SK-N-MC (cell line): ENCODE results near the gene CYP2J2.

Source experiments
- DNase-seq: peaks from one replicate; pipeline ENCODE4 v3.0.0-alpha.2; 2011; ENCODE audit warnings: low read depth, low spot score
- H3K27ac ChIP-seq: fragments of 200-600 bp; sonication (generic); 2 replicates; pipeline ENCODE4 v1.5.1; 2016; ENCODE audit warnings: mixed run types
- H3K36me3 ChIP-seq: fragments of 200-600 bp; sonication (generic); 2 replicates; pipeline ENCODE4 v1.6.1; 2017; ENCODE audit warnings: antibody characterized with exemption, low read length, mixed read lengths; ENCODE audit not compliant: insufficient read depth
- H3K4me3 ChIP-seq: fragments of 200-600 bp; sonication (generic); 2 replicates; pipeline ENCODE4 v1.5.1; 2016
- H3K9ac ChIP-seq: fragments of 200-600 bp; sonication (generic); 2 replicates; pipeline ENCODE4 v1.8.0; 2017; ENCODE audit warnings: mixed run types, mixed read lengths; ENCODE audit not compliant: insufficient read length
- H3K9me3 ChIP-seq: fragments of 200-600 bp; sonication (generic); 2 replicates; pipeline ENCODE4 v1.6.1; 2017; ENCODE audit warnings: low read depth, mild to moderate bottlenecking, antibody characterized with exemption, low read length, moderate library complexity, mixed read lengths
- EZH2 ChIP-seq: fragments of 200-600 bp; sonication (generic); IDR thresholded peaks from one replicate; pipeline ENCODE4 v1.6.1; 2017; ENCODE audit warnings: antibody characterized with exemption
- FOXP2 ChIP-seq: optimal IDR thresholded peaks from 2 replicates; pipeline ENCODE3; 2011; ENCODE audit warnings: mild to moderate bottlenecking, moderate library complexity; ENCODE audit not compliant: insufficient read depth; ENCODE audit errors: extremely low read length, control extremely low read depth
- POLR2AphosphoS5 ChIP-seq: IDR thresholded peaks from 2 replicates; pipeline ENCODE4 v1.6.1; 2012; ENCODE audit warnings: mild to moderate bottlenecking, low read depth, low read length, borderline replicate concordance

Gene CYP2J2

GRCh38 chr1:59908084-59908483, 18.5 kb downstream of the CYP2J2 start:
- H3K9me3 ChIP-seq = no peaks in the 10 kb centered on the region
- DNase-seq = no peak
- no peak overlapping the region for H3K9ac ChIP-seq
- H3K27ac ChIP-seq = no peak overlapping the region
- H3K4me3 ChIP-seq = no peak overlapping the region
- no peak for TF ChIP-seq EZH2
- TF ChIP-seq FOXP2 = no peak
- TF ChIP-seq POLR2AphosphoS5 = no peak
- peaks cover 25% of the 10 kb centered on the region for H3K36me3 ChIP-seq

GRCh38 chr1:59906931-59907330, 19.6 kb downstream of the CYP2J2 start:
- no peak overlapping the region for H3K4me3 ChIP-seq
- H3K36me3 ChIP-seq = peaks cover 22% of the 10 kb centered on the region
- no peak for DNase-seq
- H3K9me3 ChIP-seq = no peaks in the 10 kb centered on the region
- no peak overlapping the region for H3K9ac ChIP-seq
- no peak overlapping the region for H3K27ac ChIP-seq
- no peak for TF ChIP-seq POLR2AphosphoS5
- TF ChIP-seq EZH2 = no peak
- no peak for TF ChIP-seq FOXP2

- Histone ChIP-seq H3K36me3 (peaks cover 9% of the 10 kb centered on the region), H3K9me3 (no peaks in the 10 kb centered on the region), H3K9ac (no peak overlapping the region), H3K4me3 (no peak overlapping the region), H3K27ac (no peak overlapping the region)
- no peak for DNase-seq
- TF ChIP-seq EZH2 = no peak
- TF ChIP-seq FOXP2 = no peak
- TF ChIP-seq POLR2AphosphoS5 = no peak
These were observed 23.3 kb downstream of the CYP2J2 start for GRCh38 chr1:59903141-59903754.

DNA sequence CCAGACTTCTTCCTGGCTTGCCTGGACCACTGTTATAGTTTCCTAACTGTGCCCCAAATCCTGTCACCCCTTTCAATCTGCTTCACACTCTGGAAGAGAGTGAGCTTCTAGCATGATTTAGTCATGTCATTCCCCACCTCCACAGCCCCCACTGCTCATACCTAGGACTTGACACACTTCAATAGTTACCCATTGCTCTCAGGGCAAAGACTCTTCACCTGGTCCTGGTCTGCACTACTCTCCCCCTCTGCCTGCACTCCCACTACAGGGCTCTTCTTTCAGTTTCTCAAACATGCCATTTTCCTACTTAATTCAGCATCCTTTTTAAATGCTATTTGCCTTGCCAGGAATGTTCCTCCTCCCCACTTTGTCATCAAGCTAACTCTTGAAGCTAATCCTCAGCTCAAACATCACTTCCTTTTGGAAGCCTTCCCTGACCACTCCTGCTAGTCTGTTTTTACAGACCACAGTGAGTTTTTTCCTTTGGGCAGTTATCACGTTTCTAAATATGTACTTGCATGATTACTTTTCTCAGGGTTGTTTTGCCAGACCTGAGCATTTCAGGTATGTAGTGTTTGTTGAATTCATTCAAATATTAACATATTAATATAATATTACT, 24.7 kb downstream of the CYP2J2 start:
- TF ChIP-seq FOXP2 = no peak
- no peak for TF ChIP-seq POLR2AphosphoS5
- TF ChIP-seq EZH2 = no peak
- DNase-seq = no peak
- H3K9me3 ChIP-seq = no peaks in the 10 kb centered on the region
- H3K4me3 ChIP-seq = no peak overlapping the region
- no peaks in the 10 kb centered on the region for H3K36me3 ChIP-seq
- no peak overlapping the region for H3K27ac ChIP-seq
- no peak overlapping the region for H3K9ac ChIP-seq

GRCh38 chr1:59900640-59901039, 25.9 kb downstream of the CYP2J2 start:
- no peaks in the 10 kb centered on the region for H3K36me3 ChIP-seq
- no peak overlapping the region for H3K4me3 ChIP-seq
- H3K27ac ChIP-seq = no peak overlapping the region
- no peaks in the 10 kb centered on the region for H3K9me3 ChIP-seq
- no peak for DNase-seq
- no peak overlapping the region for H3K9ac ChIP-seq
- TF ChIP-seq POLR2AphosphoS5 = no peak

- Histone ChIP-seq H3K36me3 (no peaks in the 10 kb centered on the region), H3K9me3 (no peaks in the 10 kb centered on the region), H3K27ac (no peak overlapping the region), H3K9ac (no peak overlapping the region), H3K4me3 (no peak overlapping the region)
- DNase-seq = no peak
- no peak for TF ChIP-seq POLR2AphosphoS5
- no peak for TF ChIP-seq FOXP2
- no peak for TF ChIP-seq EZH2
These were observed 27.6 kb downstream of the CYP2J2 start for GRCh38 chr1:59898927-59899326.

- no peak overlapping the region for H3K9ac ChIP-seq
- H3K9me3 ChIP-seq = no peaks in the 10 kb centered on the region
- no peak for TF ChIP-seq FOXP2
- no peak for TF ChIP-seq EZH2
- TF ChIP-seq POLR2AphosphoS5 = no peak
- no peaks in the 10 kb centered on the region for H3K36me3 ChIP-seq
- no peak for DNase-seq
- no peak overlapping the region for H3K27ac ChIP-seq
- no peak overlapping the region for H3K4me3 ChIP-seq
These were observed 29.4 kb downstream of the CYP2J2 start for GRCh38 chr1:59897165-59897564.

- Histone ChIP-seq H3K27ac (no peak overlapping the region), H3K9me3 (no peaks in the 10 kb centered on the region), H3K4me3 (no peak overlapping the region), H3K36me3 (no peaks in the 10 kb centered on the region), H3K9ac (no peak overlapping the region)
- no peak for DNase-seq
- TF ChIP-seq EZH2 = no peak
- no peak for TF ChIP-seq POLR2AphosphoS5
- no peak for TF ChIP-seq FOXP2
These were observed 33.4 kb downstream of the CYP2J2 start for GRCh38 chr1:59892841-59893811.
